GM13977 (cell line): ENCODE data around the gene CAPSL.

ENCODE experiments used
- DNase-seq: peaks from one replicate; pipeline ENCODE4 v3.0.0; 2012; ENCODE audit warnings: low spot score
- in situ Hi-C: fragments of 300-500 bp; cut with MboI; formaldehyde crosslinking; loops from one replicate; pipeline ENCODE4 v1.12.0; 2022; ENCODE audit warnings: low sequenced_read_pairs, low pct_unique_long_range_greater_than_20kb, mixed read lengths, inconsistent platforms; ENCODE audit not compliant: unreplicated experiment
- TF ChIP-seq, protein P1 (sequence below): IDR thresholded peaks from 2 replicates; pipeline ENCODE4 v1.5.1; 2012; ENCODE audit warnings: mild to moderate bottlenecking, control low read depth; ENCODE audit not compliant: insufficient read depth; ENCODE audit errors: extremely low read depth, missing control alignments

The CAPSL gene

GRCh38 chr5:35963381-35963843, 25.0 kb upstream of the CAPSL start:
- TF ChIP-seq, protein P1, sequence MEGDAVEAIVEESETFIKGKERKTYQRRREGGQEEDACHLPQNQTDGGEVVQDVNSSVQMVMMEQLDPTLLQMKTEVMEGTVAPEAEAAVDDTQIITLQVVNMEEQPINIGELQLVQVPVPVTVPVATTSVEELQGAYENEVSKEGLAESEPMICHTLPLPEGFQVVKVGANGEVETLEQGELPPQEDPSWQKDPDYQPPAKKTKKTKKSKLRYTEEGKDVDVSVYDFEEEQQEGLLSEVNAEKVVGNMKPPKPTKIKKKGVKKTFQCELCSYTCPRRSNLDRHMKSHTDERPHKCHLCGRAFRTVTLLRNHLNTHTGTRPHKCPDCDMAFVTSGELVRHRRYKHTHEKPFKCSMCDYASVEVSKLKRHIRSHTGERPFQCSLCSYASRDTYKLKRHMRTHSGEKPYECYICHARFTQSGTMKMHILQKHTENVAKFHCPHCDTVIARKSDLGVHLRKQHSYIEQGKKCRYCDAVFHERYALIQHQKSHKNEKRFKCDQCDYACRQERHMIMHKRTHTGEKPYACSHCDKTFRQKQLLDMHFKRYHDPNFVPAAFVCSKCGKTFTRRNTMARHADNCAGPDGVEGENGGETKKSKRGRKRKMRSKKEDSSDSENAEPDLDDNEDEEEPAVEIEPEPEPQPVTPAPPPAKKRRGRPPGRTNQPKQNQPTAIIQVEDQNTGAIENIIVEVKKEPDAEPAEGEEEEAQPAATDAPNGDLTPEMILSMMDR: peak; percentile 35
- in situ Hi-C loops: no loop called here
- no peak for DNase-seq

DNA sequence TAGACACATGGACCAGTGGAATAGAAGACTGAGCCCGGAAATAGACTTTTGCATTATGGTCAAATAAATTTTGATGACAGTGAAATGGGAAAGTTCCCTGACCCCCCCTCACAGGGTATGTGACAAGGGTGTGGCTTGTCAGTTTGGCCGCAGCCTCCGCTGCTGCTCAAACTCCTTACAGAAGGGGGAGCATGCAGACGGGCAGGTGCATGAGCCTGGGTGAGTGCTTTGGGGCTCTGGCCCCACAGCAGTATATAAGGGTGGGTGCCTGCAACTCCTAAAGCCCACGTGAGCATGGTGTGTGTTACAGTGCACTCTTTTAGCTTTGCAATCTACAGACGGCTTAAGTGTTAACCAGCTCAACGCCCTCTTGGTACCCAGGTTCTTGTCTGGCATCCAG, 21.9 kb upstream of the CAPSL start:
- in situ Hi-C loops: no loop called here

DNA sequence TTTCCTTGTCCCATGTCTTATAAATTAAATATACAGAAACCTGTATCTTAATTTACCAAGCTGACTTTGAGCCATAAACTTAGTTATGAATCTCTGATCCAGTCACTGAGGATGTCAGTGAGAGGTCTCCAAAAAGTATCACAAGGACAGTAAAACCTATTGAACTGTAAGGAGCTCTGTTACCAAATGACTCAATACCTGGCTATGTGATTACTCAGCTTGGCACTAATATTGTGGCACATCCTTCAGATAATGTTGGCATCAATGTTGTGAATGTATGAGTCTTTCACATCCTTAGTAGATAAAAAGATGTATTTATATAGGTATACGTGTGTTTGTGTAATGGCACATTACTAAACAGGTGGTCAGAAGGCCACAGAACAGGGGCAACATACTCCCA, 18.0 kb upstream of the CAPSL start:
- no peak for DNase-seq
- in situ Hi-C loops: no loop called here
- TF ChIP-seq, protein P1: no peak

More for the DNA sequence above, 21.9 kb upstream of the CAPSL start:
- DNase-seq: no peak
- TF ChIP-seq, protein P1: no peak

GRCh38 chr5:35954175-35954574, 15.8 kb upstream of the CAPSL start:
- TF ChIP-seq, protein P1: no peak
- in situ Hi-C loops: no loop called here
- DNase-seq: no peak

DNA sequence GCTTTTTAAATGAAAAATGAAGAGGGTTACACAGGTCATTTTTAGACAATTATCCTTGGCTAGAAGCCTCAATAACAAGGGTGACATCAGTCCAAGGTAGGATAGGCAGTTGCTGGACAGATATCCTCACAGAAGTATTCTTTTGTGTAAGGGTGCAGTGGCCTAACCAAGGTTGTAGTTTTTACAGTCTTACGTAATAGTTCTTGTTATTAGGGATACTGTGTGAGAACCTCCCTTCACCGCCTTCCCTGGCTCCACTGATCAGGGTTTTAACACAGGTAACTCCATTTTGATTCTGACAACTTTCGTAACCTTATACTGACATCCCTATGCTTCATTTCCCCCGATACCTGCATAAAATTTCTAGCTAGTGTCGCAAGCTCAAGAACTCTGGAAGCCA, 8.7 kb upstream of the CAPSL start:
- DNase-seq: no peak
- in situ Hi-C loops: loop anchor here (25.0 kb wide), 2 partner anchors 310 to 860 kb away; no protein-coding TSS in a partner anchor

GRCh38 chr5:35939639-35940038, 1.2 kb upstream of the CAPSL start:
- in situ Hi-C loops: loop anchor here (25.0 kb wide), 2 partner anchors 302 to 852 kb away; no protein-coding TSS in a partner anchor
- TF ChIP-seq, protein P1: no peak
- no peak for DNase-seq

More for the DNA sequence above, 8.7 kb upstream of the CAPSL start:
- TF ChIP-seq, protein P1: no peak

- peak; percentile 46 for DNase-seq
Measured at GRCh38 chr5:35926389-35927051, 11.9 kb downstream of the CAPSL start.

More at GRCh38 chr5:35926389-35927051, 11.9 kb downstream of the CAPSL start:
- TF ChIP-seq, protein P1: peak; percentile 87
- in situ Hi-C loops: loop anchor here (10.0 to 25.0 kb wide), 3 partner anchors 152 to 839 kb away; no protein-coding TSS in a partner anchor
